LNCAP (cell line): ENCODE data around the gene GPC5.

Source experiments
- TF ChIP-seq, protein P1 (sequence below): fragments of 450-650 bp; IDR thresholded peaks from 2 replicates; pipeline ENCODE4 v1.5.1; 2017; ENCODE audit warnings: mild to moderate bottlenecking

The GPC5 gene

DNA sequence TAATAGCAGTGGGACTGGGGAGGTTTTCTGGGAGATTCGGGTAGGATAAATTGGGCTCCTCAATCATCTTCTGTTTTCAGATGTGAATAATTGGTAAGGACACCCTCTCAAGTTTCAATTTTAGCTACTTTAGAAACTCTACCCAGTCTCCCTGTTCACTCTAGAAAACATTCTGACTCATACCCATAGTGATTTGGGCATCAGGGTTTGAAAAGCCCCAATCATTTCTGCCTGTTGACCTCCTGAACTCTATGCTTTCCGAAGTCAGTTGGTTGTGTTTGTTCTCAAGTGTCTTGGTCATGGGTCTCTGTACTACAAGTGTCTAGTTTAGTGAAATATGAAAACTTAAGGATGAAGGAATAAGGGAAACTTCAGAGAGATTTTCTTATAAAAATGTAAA, 916.8 kb downstream of the GPC5 start:
- TF ChIP-seq, protein P1, sequence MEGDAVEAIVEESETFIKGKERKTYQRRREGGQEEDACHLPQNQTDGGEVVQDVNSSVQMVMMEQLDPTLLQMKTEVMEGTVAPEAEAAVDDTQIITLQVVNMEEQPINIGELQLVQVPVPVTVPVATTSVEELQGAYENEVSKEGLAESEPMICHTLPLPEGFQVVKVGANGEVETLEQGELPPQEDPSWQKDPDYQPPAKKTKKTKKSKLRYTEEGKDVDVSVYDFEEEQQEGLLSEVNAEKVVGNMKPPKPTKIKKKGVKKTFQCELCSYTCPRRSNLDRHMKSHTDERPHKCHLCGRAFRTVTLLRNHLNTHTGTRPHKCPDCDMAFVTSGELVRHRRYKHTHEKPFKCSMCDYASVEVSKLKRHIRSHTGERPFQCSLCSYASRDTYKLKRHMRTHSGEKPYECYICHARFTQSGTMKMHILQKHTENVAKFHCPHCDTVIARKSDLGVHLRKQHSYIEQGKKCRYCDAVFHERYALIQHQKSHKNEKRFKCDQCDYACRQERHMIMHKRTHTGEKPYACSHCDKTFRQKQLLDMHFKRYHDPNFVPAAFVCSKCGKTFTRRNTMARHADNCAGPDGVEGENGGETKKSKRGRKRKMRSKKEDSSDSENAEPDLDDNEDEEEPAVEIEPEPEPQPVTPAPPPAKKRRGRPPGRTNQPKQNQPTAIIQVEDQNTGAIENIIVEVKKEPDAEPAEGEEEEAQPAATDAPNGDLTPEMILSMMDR, result no peak

DNA sequence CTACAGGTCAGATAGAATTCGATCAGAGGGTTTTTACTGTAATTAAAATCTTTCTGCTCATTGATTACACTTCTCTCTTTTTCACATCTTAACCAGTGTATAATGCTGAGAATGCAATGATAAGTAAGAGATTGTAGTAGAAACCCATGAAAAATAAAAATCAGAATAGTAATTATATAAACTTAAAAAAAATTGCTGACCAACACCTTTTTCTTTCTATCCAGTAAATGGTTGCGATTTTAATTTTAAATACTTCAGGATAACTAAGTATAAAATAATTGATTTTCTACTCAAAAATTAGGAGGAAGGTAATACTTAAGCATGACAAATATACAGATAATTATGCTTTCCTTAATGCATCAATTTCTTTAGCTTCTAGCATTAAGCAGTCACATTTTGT, 917.6 kb downstream of the GPC5 start:
- TF ChIP-seq, protein P1, result no peak

DNA sequence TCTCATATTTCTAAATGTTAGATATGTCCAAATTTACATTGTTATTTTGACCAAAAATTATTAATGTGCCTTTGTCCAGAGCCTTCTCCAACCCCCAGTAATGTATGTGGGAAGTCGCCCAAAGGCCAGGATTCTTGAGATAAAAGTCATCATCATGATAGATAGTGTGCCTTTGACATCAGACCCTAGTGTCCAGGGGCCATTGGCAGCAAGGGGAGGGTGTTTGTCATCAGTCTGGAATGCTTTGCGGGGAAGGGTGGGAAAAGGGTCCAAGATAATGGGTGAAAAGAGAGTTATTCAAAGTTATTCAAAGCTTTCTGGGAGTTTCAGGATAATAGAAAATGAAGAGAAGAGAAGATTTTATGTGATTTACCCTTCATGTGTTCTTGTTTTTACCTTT, 918.6 kb downstream of the GPC5 start:
- TF ChIP-seq, protein P1, result no peak

DNA sequence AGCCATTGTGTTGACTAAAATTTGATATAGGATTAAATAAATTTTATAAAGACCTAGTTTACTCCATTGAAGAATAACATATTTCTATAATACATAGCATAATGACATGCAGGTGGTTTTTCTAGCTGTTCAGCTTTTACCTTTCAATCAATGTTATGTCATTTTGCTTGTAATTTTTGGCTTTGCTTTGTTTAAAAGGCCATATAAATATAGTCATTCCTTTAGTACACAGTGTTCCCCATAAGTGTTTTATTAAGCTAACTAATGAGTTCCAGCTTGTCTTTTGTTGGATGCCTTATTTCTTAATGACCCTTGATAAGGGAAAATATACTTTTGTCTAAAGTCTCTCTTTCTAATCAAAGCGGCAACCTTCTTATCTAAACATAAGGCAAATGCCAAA, 921.9 kb downstream of the GPC5 start:
- TF ChIP-seq, protein P1, result no peak

GRCh38 chr13:92321174-92321573, 922.8 kb downstream of the GPC5 start:
- TF ChIP-seq, protein P1, result no peak

DNA sequence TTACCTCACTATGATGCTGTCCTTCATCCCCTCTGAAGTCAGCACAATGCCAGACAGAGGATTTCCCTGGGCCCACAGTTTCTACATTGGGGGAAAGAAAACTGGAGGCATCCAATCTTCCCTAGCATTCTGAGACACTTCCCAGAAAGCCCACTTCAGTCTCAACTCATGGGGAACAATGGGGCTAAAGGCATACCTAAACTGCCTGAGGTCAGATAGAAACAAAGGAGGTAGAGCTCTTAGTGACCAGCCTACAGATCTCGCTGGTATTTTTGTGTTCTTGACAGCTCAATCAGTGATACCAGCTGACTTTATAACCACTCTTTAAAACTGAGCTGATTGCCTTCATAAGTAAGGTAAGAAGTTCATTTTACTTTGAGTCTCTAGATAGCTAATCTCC, 947.2 kb downstream of the GPC5 start:
- TF ChIP-seq, protein P1, result no peak

DNA sequence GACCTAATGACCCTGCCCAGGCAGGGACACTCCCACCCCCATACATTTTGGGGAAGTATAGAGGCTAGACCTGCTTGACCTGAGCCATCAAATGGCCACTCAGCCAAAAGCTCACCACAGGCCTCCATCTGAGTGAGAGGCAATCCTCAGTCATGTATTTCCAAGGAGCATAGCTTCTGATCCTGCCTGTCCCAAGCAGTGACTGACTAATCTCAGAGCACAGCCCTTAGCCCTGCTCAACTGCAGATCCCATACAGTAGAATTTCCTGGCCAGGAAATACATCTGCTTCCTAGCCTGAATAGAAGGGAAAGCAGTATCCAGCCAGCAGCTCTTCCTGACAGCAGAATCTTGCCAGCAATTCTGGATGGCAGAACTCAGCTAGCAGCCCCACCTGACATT, 947.6 kb downstream of the GPC5 start:
- TF ChIP-seq, protein P1, result no peak

DNA sequence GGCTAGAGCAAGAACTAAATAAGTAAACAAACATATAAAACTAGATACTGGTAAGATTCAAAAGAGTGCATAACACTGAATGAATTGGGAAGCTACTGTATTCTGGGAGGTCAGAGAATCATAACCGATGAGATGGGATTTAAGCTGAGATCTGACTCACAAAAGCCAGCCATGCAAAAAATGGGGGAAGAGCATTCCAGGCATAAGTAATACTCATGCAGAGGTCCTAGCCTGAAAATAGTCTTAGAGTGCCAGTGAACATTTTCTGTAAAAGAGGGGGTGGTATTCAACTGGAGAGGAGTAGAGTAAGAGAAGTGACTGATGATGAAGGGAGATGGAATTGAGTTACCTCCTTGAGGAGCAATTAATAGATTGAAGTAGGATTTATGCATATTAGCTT, 956.2 kb downstream of the GPC5 start:
- TF ChIP-seq, protein P1, result no peak
